ENCODE measurements around the gene RAB39B. TPM values are rescaled to one million over a fixed set of nuclear protein-coding genes. Genes with fewer than 3 reads are reported as not detected.

RAB39B gene, protein sequence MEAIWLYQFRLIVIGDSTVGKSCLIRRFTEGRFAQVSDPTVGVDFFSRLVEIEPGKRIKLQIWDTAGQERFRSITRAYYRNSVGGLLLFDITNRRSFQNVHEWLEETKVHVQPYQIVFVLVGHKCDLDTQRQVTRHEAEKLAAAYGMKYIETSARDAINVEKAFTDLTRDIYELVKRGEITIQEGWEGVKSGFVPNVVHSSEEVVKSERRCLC
- total RNA-seq, result under 0.01 and 0.09 TPM in 2 replicates

DNA sequence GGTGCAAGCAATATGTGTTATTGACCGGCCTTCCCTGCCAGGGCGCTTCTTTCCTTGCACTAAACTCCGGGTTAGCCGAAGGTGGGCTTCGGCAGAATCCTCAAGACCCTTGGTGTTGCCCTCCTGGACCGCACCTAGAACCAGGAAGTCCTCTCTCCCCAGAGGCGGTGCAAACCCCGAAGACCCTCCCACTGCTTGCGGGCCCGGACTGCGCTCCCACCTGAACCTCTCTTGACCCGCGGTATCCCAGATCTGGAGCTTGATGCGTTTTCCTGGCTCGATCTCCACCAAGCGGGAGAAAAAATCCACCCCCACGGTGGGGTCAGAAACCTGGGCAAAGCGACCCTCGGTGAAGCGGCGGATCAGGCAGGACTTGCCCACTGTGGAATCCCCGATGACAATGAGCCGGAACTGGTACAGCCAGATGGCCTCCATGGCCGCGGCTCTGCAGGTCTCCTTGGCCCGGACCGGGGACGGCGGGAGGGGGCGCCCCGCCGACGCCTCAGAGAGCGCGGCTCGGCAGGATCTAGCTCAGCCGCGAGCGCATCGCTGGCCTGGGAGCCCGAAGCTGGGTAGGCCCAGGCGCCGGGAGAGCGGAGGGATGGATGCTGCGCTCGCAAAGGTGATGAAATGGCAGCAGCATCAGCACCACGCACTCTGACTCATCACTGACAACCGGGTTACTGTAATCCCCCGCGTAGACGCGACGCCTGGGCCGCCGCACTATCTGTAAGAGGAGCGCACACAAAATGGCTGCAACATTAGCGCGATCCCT is at the start of gene RAB39B:
Gene RAB39B, minus strand, starts transcription at position 638 of the 775 bp plus-strand sequence. Its CDS starts 203 bp downstream, at position 435.

DNA sequence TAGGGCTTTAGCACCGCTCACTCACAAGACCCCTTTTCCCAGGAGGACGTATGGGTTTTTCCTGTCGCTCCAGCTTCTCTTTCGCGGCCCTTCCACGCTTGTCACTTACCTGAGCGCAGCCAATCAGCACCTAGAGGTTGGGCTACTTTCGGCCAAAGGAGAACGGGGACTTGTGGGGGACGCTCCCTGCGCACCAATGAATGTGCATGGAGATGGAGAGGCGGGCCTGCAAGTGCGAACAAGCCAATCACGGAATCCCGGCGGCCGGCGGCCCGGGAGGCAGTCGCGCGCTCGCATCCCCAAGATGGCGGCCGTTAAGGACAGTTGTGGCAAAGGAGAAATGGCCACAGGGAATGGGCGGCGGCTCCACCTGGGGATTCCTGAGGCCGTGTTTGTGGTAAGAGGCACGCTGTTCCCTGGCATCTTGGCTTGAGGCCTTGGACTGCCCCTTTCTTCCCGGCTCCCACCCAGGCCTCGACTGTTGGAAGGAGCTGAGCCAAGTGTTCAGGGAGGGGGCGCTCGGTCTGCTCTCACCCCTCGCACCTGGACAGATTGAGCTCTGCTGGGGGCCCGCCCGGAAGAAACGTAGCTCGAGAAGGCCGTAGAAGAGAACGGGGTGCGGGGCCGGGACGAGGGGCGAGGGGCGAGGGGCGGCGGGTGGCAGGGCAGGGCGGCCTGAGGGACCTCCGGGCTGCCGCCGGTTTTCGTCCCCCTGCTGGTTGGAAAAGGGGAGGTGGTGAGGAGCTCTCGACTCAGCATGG is 47.9 kb downstream of the RAB39B start, which contains the start of gene VBP1:
Gene VBP1, plus strand, starts transcription at position 282 of the 761 bp plus-strand sequence. Its CDS starts 23 bp downstream, at position 305.

Other genes with a start within 250 kb of the RAB39B start
- gene F8, start 241.8 kb downstream of the RAB39B start, total RNA-seq, result 0.56 and 0.81 TPM in 2 replicates
- gene FUNDC2, start 237.6 kb downstream of the RAB39B start, total RNA-seq, result 32.6 and 41.5 TPM in 2 replicates
- 5.7 and 6.0 TPM in 2 replicates for gene CMC4, start 193.4 kb downstream of the RAB39B start, total RNA-seq
- gene MTCP1, start 193.4 kb downstream of the RAB39B start, total RNA-seq, result 11.9 and 14.9 TPM in 2 replicates
- gene BRCC3, start 193.0 kb downstream of the RAB39B start, total RNA-seq, result 15.7 and 17.6 TPM in 2 replicates
- gene VBP1, start 48.0 kb downstream of the RAB39B start, total RNA-seq, result 49.8 and 61.9 TPM in 2 replicates
- 0.56 and 0.72 TPM in 2 replicates for gene CLIC2, start 70.1 kb upstream of the RAB39B start, total RNA-seq
- not detected in 2 replicates for gene F8A2, start 117.6 kb upstream of the RAB39B start, total RNA-seq
- gene F8A3, start 194.1 kb upstream of the RAB39B start, total RNA-seq, result 0.85 and 1.3 TPM in 2 replicates